HEK293 (cell line): ENCODE results near the gene TBC1D8.

Source experiments
- CTCF ChIA-PET: fragments of 350-600 bp; formaldehyde crosslinking; extraction: SDS; loops from one replicate; lab custom pipeline; 2021; ENCODE audit warnings: antibody characterized with exemption; lab: Yijun Ruan, JAX
- POLR2A ChIA-PET: fragments of 300-600 bp; formaldehyde crosslinking; extraction: SDS; loops from one replicate; lab custom pipeline; 2020; ENCODE audit warnings: antibody characterized with exemption, inconsistent platforms; lab: Yijun Ruan, JAX
- H3K27ac ChIP-seq: fragments of 200-500 bp; sonication (Bioruptor generic); 2 replicates; pipeline ENCODE4 v1.5.1; 2014; ENCODE audit warnings: low read depth, low read length, control low read depth, inconsistent platforms; ENCODE audit errors: extremely low read depth
- H3K36me3 ChIP-seq, 2 experiments: fragments of 200-500 bp in 1 of 2; sonication (Bioruptor generic) in 1 of 2; 1 replicate in 1 of 2; 2 replicates in 1 of 2; pipeline ENCODE4 v1.5.1; 2014 to 2017; ENCODE audit warnings: inconsistent platforms in 2 of 2, low read length in 2 of 2; ENCODE audit not compliant: control insufficient read depth in 2 of 2, insufficient read depth in 1 of 2
- H3K4me1 ChIP-seq: fragments of 200-500 bp; sonication (Bioruptor generic); 2 replicates; pipeline ENCODE4 v1.5.1; 2014; ENCODE audit warnings: mild to moderate bottlenecking, low read length, inconsistent platforms; ENCODE audit not compliant: control insufficient read depth, insufficient read depth
- H3K4me3 ChIP-seq: 2 replicates; pipeline ENCODE4 v1.5.1; 2011; ENCODE audit warnings: low read depth, mild to moderate bottlenecking, control low read depth, low read length, moderate library complexity
- H3K9me3 ChIP-seq: fragments of 200-500 bp; sonication (Bioruptor generic); 2 replicates; pipeline ENCODE4 v1.5.1; 2014; ENCODE audit warnings: low read depth, low read length, inconsistent platforms; ENCODE audit not compliant: control insufficient read depth, insufficient read depth
- GLI2 ChIP-seq: fragments of 450-650 bp; formaldehyde crosslinking; IDR thresholded peaks from 2 replicates; pipeline ENCODE4; 2017; ENCODE audit warnings: missing biosample characterization, missing genetic modification characterization, low read depth, borderline replicate concordance
- GLI4 ChIP-seq: fragments of 450-650 bp; formaldehyde crosslinking; IDR thresholded peaks from 2 replicates; pipeline ENCODE4 v1.5.1; 2016; ENCODE audit warnings: missing biosample characterization, missing genetic modification characterization
- KLF16 ChIP-seq: fragments of 450-650 bp; formaldehyde crosslinking; IDR thresholded peaks from 2 replicates; pipeline ENCODE4 v1.5.1; 2017; ENCODE audit warnings: missing biosample characterization, missing genetic modification characterization
- OVOL3 ChIP-seq: fragments of 450-650 bp; formaldehyde crosslinking; IDR thresholded peaks from 2 replicates; pipeline ENCODE4 v1.5.1; 2016; ENCODE audit warnings: missing biosample characterization, missing genetic modification characterization
- SCRT2 ChIP-seq: fragments of 450-650 bp; formaldehyde crosslinking; IDR thresholded peaks from 2 replicates; pipeline ENCODE4 v1.5.1; 2016; ENCODE audit warnings: missing biosample characterization, missing genetic modification characterization
- SP3 ChIP-seq: fragments of 450-650 bp; formaldehyde crosslinking; IDR thresholded peaks from 2 replicates; pipeline ENCODE4 v1.5.1; 2016; ENCODE audit warnings: missing biosample characterization, missing genetic modification characterization
- YY1 ChIP-seq: fragments of 450-650 bp; formaldehyde crosslinking; IDR thresholded peaks from 2 replicates; pipeline ENCODE4 v1.5.1; 2018; ENCODE audit warnings: missing biosample characterization, missing genetic modification characterization
- ZBTB17 ChIP-seq: fragments of 450-650 bp; formaldehyde crosslinking; IDR thresholded peaks from 2 replicates; pipeline ENCODE4 v1.5.1; 2016; ENCODE audit warnings: missing biosample characterization, missing genetic modification characterization
- ZNF112 ChIP-seq: fragments of 450-650 bp; formaldehyde crosslinking; IDR thresholded peaks from 2 replicates; pipeline ENCODE4 v1.5.0; 2017; ENCODE audit warnings: missing biosample characterization, missing genetic modification characterization
- ZNF146 ChIP-seq: fragments of 450-650 bp; formaldehyde crosslinking; IDR thresholded peaks from 2 replicates; pipeline ENCODE4 v1.5.1; 2016; ENCODE audit warnings: missing biosample characterization, missing genetic modification characterization
- ZNF174 ChIP-seq: fragments of 450-650 bp; formaldehyde crosslinking; IDR thresholded peaks from 2 replicates; pipeline ENCODE4 v1.5.0; 2017; ENCODE audit warnings: missing biosample characterization, mild to moderate bottlenecking, missing genetic modification characterization
- ZNF202 ChIP-seq: fragments of 450-650 bp; formaldehyde crosslinking; IDR thresholded peaks from 2 replicates; pipeline ENCODE4 v1.5.1; 2016; ENCODE audit warnings: missing biosample characterization, missing genetic modification characterization, borderline replicate concordance
- ZNF211 ChIP-seq: fragments of 450-650 bp; formaldehyde crosslinking; IDR thresholded peaks from 2 replicates; pipeline ENCODE4 v1.5.1; 2016; ENCODE audit warnings: low read depth, missing biosample characterization, missing genetic modification characterization
- ZNF266 ChIP-seq: fragments of 450-650 bp; formaldehyde crosslinking; IDR thresholded peaks from 2 replicates; pipeline ENCODE4 v1.5.1; 2016; ENCODE audit warnings: missing biosample characterization, missing genetic modification characterization, low read depth
- ZNF354C ChIP-seq: fragments of 450-650 bp; formaldehyde crosslinking; IDR thresholded peaks from 2 replicates; pipeline ENCODE4 v1.5.1; 2016; ENCODE audit warnings: missing biosample characterization, missing genetic modification characterization, low read depth, borderline replicate concordance
- ZNF426 ChIP-seq: fragments of 450-650 bp; formaldehyde crosslinking; IDR thresholded peaks from 2 replicates; pipeline ENCODE4 v1.5.1; 2017; ENCODE audit warnings: missing biosample characterization, missing genetic modification characterization, mild to moderate bottlenecking, inconsistent platforms, moderate library complexity
- ZNF433 ChIP-seq: fragments of 450-650 bp; formaldehyde crosslinking; IDR thresholded peaks from 2 replicates; pipeline ENCODE4 v1.5.1; 2016; ENCODE audit warnings: missing biosample characterization, missing genetic modification characterization, low read depth
- ZNF473 ChIP-seq: fragments of 450-650 bp; formaldehyde crosslinking; IDR thresholded peaks from 2 replicates; pipeline ENCODE4 v1.5.1; 2017; ENCODE audit warnings: missing biosample characterization, missing genetic modification characterization
- ZNF521 ChIP-seq: fragments of 450-650 bp; formaldehyde crosslinking; IDR thresholded peaks from 2 replicates; pipeline ENCODE4 v1.5.1; 2017; ENCODE audit warnings: missing biosample characterization, mild to moderate bottlenecking, missing genetic modification characterization
- ZNF544 ChIP-seq: fragments of 450-650 bp; formaldehyde crosslinking; IDR thresholded peaks from 2 replicates; pipeline ENCODE4 v1.5.0; 2017; ENCODE audit warnings: missing biosample characterization, missing genetic modification characterization
- ZNF561 ChIP-seq: fragments of 450-650 bp; IDR thresholded peaks from 2 replicates; pipeline ENCODE4 v1.5.1; 2018; ENCODE audit warnings: missing biosample characterization, missing genetic modification characterization, borderline replicate concordance
- ZNF596 ChIP-seq: fragments of 450-650 bp; IDR thresholded peaks from 2 replicates; pipeline ENCODE4 v1.5.0; 2018; ENCODE audit warnings: missing biosample characterization, mild to moderate bottlenecking, missing genetic modification characterization, moderate library complexity
- ZNF670 ChIP-seq: fragments of 450-650 bp; formaldehyde crosslinking; IDR thresholded peaks from 2 replicates; pipeline ENCODE4 v1.5.1; 2016; ENCODE audit warnings: missing biosample characterization, missing genetic modification characterization, low read depth
- ZNF701 ChIP-seq: fragments of 450-650 bp; formaldehyde crosslinking; IDR thresholded peaks from 2 replicates; pipeline ENCODE4 v1.5.1; 2016; ENCODE audit warnings: missing biosample characterization, missing genetic modification characterization
- ZNF791 ChIP-seq: fragments of 450-650 bp; formaldehyde crosslinking; IDR thresholded peaks from 2 replicates; pipeline ENCODE4 v1.5.1; 2016; ENCODE audit warnings: missing biosample characterization, missing genetic modification characterization
- TF ChIP-seq, protein P1 (sequence below): fragments of 450-650 bp; formaldehyde crosslinking; IDR thresholded peaks from 2 replicates; pipeline ENCODE4 v1.5.1; 2016; ENCODE audit warnings: missing biosample characterization, missing genetic modification characterization
- TF ChIP-seq, protein P2 (sequence below): fragments of 450-650 bp; formaldehyde crosslinking; IDR thresholded peaks from 2 replicates; pipeline ENCODE4 v1.5.1; 2016; ENCODE audit warnings: missing biosample characterization, missing genetic modification characterization
- TF ChIP-seq, protein P3 (sequence below): fragments of 450-650 bp; formaldehyde crosslinking; conservative IDR thresholded peaks from 2 replicates; pipeline ENCODE4 v1.5.1; 2016; ENCODE audit warnings: low read depth, missing biosample characterization, missing genetic modification characterization

The TBC1D8 gene

DNA sequence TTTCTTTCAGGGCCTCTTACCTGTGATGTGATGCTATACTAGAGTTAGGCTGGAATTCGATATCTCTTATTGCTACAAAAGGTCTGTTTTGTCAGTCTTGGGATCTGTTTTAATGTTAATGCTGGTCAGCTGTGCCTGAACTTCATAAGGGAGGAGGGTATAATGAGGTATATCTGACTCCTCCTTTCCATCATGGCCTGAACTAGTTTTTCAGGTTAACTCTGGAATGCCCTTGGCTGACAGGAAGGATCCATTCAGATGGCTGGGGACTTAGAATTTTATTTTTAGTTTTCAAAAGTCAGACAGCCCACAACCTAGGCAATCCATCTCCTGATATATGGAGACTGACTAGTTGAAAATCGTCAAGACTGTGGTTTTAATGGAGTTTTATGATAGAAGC, 35.9 kb upstream of the TBC1D8 start:
- H3K4me3 ChIP-seq, result no peak overlapping the region
- CTCF ChIA-PET, result interaction anchor here (0.6 kb wide), 1 partner anchor 150 kb away, joined by 3 read pairs; no protein-coding TSS in a partner anchor
- POLR2A ChIA-PET, result no interaction called here
- H3K4me1 ChIP-seq, result no peaks in the 10 kb centered on the region
- TF ChIP-seq ZNF146 (tag by site-specific recombination), result no peak
- TF ChIP-seq ZNF544 (tag by site-specific recombination), result no peak
- TF ChIP-seq ZNF561 (tag by site-specific recombination), result no peak
- no peak for TF ChIP-seq ZNF266 (tag by site-specific recombination)
- TF ChIP-seq ZNF112 (tag by site-specific recombination), result no peak
- TF ChIP-seq, protein P1, sequence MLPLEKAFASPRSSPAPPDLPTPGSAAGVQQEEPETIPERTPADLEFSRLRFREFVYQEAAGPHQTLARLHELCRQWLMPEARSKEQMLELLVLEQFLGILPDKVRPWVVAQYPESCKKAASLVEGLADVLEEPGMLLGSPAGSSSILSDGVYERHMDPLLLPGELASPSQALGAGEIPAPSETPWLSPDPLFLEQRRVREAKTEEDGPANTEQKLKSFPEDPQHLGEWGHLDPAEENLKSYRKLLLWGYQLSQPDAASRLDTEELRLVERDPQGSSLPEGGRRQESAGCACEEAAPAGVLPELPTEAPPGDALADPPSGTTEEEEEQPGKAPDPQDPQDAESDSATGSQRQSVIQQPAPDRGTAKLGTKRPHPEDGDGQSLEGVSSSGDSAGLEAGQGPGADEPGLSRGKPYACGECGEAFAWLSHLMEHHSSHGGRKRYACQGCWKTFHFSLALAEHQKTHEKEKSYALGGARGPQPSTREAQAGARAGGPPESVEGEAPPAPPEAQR (tag by site-specific recombination), result no peak
- no peak for TF ChIP-seq GLI4 (tag by site-specific recombination)
- TF ChIP-seq, all 188 proteins: peak for 0
- Histone ChIP-seq H3K9me3 (no peaks in the 10 kb centered on the region), H3K36me3 (no peaks in the 10 kb centered on the region), H3K27ac (no peak overlapping the region)

DNA sequence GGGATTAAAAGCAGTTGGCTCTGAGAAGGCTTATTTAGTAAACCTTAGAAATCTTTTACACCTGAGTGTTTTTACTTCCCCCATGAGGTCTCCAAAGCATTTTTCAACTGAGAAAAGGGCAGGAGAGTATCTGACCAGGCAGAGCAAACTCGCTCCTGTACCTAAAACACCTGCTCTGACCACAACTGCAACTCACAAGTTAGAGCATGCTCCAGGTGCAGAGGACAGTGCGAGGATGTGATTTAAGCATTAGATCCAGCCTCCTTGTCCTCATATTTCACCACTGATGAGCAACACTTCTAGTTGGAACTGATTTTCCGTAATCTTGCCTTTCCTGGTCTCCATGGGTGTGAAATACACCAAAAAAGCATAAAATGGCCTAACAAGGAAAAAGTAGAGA, 34.5 kb upstream of the TBC1D8 start:
- CTCF ChIA-PET, result interaction anchor here (2.6 kb wide), 1 partner anchor 20 kb away, joined by 14 read pairs; no protein-coding TSS in a partner anchor
- Histone ChIP-seq H3K4me1 (no peaks in the 10 kb centered on the region), H3K36me3 (no peaks in the 10 kb centered on the region), H3K9me3 (no peaks in the 10 kb centered on the region), H3K4me3 (no peak overlapping the region), H3K27ac (no peak overlapping the region)
- POLR2A ChIA-PET, result no interaction called here
- TF ChIP-seq ZNF433 (tag by site-specific recombination) (no peak), OVOL3 (tag by site-specific recombination) (no peak), ZNF174 (tag by site-specific recombination) (no peak), ZNF202 (tag by site-specific recombination) (no peak), ZNF521 (tag by site-specific recombination) (no peak), ZNF473 (tag by site-specific recombination) (no peak), ZNF211 (tag by site-specific recombination) (no peak), GLI2 (tag by site-specific recombination) (no peak), ZNF354C (no peak), KLF16 (tag by site-specific recombination) (no peak), YY1 (tag by site-specific recombination) (no peak), ZNF701 (tag by site-specific recombination) (no peak), ZNF791 (no peak)
- TF ChIP-seq, protein P2, sequence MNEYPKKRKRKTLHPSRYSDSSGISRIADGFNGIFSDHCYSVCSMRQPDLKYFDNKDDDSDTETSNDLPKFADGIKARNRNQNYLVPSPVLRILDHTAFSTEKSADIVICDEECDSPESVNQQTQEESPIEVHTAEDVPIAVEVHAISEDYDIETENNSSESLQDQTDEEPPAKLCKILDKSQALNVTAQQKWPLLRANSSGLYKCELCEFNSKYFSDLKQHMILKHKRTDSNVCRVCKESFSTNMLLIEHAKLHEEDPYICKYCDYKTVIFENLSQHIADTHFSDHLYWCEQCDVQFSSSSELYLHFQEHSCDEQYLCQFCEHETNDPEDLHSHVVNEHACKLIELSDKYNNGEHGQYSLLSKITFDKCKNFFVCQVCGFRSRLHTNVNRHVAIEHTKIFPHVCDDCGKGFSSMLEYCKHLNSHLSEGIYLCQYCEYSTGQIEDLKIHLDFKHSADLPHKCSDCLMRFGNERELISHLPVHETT (tag by site-specific recombination), result no peak

DNA sequence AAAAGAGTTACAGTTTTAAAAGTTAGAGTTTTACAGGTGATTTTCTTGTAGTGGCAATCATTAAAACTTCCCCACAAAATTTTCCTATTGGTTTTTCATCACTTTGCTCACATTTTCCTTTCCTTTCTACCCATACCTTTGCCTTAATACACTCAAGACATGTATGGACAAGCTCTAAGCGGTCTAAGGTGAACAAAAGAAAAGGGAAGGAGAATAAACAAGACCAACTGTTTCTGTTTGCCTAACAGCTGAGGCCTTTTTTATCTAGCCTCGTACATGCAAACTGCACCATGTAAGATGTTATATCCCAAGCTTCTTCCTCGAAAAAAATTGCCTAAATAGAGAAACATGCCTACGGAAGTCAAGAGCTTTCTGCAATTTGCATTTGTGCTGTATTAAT, 33.9 kb upstream of the TBC1D8 start:
- Histone ChIP-seq H3K36me3 (no peaks in the 10 kb centered on the region), H3K4me3 (no peak overlapping the region), H3K4me1 (no peaks in the 10 kb centered on the region), H3K27ac (no peak overlapping the region), H3K9me3 (no peaks in the 10 kb centered on the region)
- CTCF ChIA-PET, result interaction anchor here (0.6 to 2.6 kb wide), 2 partner anchors 9 to 21 kb away, joined by 3 to 14 read pairs; no protein-coding TSS in a partner anchor
- POLR2A ChIA-PET, result no interaction called here
- TF ChIP-seq ZNF596 (tag by site-specific recombination), result no peak
- no peak for TF ChIP-seq SCRT2 (tag by site-specific recombination)
- no peak for TF ChIP-seq ZNF670 (tag by site-specific recombination)
- TF ChIP-seq SP3 (tag by site-specific recombination), result no peak
- no peak for TF ChIP-seq ZNF426 (tag by site-specific recombination)
- TF ChIP-seq, protein P3, sequence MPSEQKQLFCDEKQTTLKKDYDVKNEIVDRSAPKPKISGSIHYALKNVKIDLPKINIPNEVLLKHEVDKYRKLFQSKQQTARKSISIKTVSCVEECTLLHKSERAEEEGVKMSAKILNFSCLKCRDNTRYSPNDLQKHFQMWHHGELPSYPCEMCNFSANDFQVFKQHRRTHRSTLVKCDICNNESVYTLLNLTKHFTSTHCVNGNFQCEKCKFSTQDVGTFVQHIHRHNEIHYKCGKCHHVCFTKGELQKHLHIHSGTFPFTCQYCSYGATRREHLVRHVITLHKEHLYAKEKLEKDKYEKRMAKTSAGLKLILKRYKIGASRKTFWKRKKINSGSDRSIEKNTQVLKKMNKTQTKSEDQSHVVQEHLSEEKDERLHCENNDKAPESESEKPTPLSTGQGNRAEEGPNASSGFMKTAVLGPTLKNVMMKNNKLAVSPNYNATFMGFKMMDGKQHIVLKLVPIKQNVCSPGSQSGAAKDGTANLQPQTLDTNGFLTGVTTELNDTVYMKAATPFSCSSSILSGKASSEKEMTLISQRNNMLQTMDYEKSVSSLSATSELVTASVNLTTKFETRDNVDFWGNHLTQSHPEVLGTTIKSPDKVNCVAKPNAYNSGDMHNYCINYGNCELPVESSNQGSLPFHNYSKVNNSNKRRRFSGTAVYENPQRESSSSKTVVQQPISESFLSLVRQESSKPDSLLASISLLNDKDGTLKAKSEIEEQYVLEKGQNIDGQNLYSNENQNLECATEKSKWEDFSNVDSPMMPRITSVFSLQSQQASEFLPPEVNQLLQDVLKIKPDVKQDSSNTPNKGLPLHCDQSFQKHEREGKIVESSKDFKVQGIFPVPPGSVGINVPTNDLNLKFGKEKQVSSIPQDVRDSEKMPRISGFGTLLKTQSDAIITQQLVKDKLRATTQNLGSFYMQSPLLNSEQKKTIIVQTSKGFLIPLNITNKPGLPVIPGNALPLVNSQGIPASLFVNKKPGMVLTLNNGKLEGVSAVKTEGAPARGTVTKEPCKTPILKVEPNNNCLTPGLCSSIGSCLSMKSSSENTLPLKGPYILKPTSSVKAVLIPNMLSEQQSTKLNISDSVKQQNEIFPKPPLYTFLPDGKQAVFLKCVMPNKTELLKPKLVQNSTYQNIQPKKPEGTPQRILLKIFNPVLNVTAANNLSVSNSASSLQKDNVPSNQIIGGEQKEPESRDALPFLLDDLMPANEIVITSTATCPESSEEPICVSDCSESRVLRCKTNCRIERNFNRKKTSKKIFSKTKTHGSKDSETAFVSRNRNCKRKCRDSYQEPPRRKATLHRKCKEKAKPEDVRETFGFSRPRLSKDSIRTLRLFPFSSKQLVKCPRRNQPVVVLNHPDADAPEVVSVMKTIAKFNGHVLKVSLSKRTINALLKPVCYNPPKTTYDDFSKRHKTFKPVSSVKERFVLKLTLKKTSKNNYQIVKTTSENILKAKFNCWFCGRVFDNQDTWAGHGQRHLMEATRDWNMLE (tag by site-specific recombination), result no peak
- TF ChIP-seq ZBTB17, result no peak
